GM08714 (cell line): ENCODE measurements around the gene CNOT8.

ENCODE experiments used
- H3K4me3 ChIP-seq: fragments of 200-500 bp; sonication (Bioruptor generic); 2 replicates; pipeline ENCODE4 v1.5.1; 2014; ENCODE audit warnings: mild to moderate bottlenecking, low read length, inconsistent platforms
- ZNF274 ChIP-seq: IDR thresholded peaks from 2 replicates; pipeline ENCODE4 v1.6.1; 2012; ENCODE audit warnings: mild to moderate bottlenecking, low read depth, low read length

CNOT8 gene

GRCh38 chr5:154868702-154869101 lies 10.3 kb downstream of the CNOT8 start:
- no peak overlapping the region for H3K4me3 ChIP-seq
- TF ChIP-seq ZNF274, result no peak

GRCh38 chr5:154871734-154872133 lies 13.3 kb downstream of the CNOT8 start:
- no peak overlapping the region for H3K4me3 ChIP-seq
- no peak for TF ChIP-seq ZNF274

GRCh38 chr5:154873791-154874331 lies 15.4 kb downstream of the CNOT8 start:
- no peak for TF ChIP-seq ZNF274
- no peak overlapping the region for H3K4me3 ChIP-seq

GRCh38 chr5:154878642-154879335 lies 20.4 kb downstream of the CNOT8 start:
- TF ChIP-seq ZNF274, result no peak
- no peak overlapping the region for H3K4me3 ChIP-seq

GRCh38 chr5:154881986-154882385 lies 23.6 kb downstream of the CNOT8 start:
- no peak for TF ChIP-seq ZNF274
- H3K4me3 ChIP-seq, result no peak overlapping the region

GRCh38 chr5:154884424-154884823 lies 26.0 kb downstream of the CNOT8 start:
- no peak overlapping the region for H3K4me3 ChIP-seq
- no peak for TF ChIP-seq ZNF274

GRCh38 chr5:154885439-154885838 lies 27.0 kb downstream of the CNOT8 start:
- no peak overlapping the region for H3K4me3 ChIP-seq
- no peak for TF ChIP-seq ZNF274

GRCh38 chr5:154892369-154892771 lies 33.9 kb downstream of the CNOT8 start:
- H3K4me3 ChIP-seq, result no peak overlapping the region
- no peak for TF ChIP-seq ZNF274

- H3K4me3 ChIP-seq, result no peak overlapping the region
- no peak for TF ChIP-seq ZNF274
Observed at GRCh38 chr5:154893381-154893780, 35.0 kb downstream of the CNOT8 start.

- no peak for TF ChIP-seq ZNF274
- no peak overlapping the region for H3K4me3 ChIP-seq
Observed at GRCh38 chr5:154895606-154896561, 37.5 kb downstream of the CNOT8 start.

GRCh38 chr5:154896562-154897165 lies 38.2 kb downstream of the CNOT8 start:
- H3K4me3 ChIP-seq, result no peak overlapping the region
- TF ChIP-seq ZNF274, result no peak

- TF ChIP-seq ZNF274, result no peak
- no peak overlapping the region for H3K4me3 ChIP-seq
Observed at GRCh38 chr5:154898210-154898609, 39.8 kb downstream of the CNOT8 start.

GRCh38 chr5:154899151-154899816 lies 40.9 kb downstream of the CNOT8 start:
- H3K4me3 ChIP-seq, result no peak overlapping the region
- no peak for TF ChIP-seq ZNF274

GRCh38 chr5:154900066-154900465 lies 41.6 kb downstream of the CNOT8 start:
- no peak for TF ChIP-seq ZNF274
- H3K4me3 ChIP-seq, result no peak overlapping the region
